ENCODE measurements around the gene ADCY3. TPM values are rescaled to one million over a fixed set of nuclear protein-coding genes. Genes with fewer than 3 reads are reported as not detected.

ADCY3 gene
- total RNA-seq, 1 experiment from 2014 or later, result 71.1 TPM

DNA sequence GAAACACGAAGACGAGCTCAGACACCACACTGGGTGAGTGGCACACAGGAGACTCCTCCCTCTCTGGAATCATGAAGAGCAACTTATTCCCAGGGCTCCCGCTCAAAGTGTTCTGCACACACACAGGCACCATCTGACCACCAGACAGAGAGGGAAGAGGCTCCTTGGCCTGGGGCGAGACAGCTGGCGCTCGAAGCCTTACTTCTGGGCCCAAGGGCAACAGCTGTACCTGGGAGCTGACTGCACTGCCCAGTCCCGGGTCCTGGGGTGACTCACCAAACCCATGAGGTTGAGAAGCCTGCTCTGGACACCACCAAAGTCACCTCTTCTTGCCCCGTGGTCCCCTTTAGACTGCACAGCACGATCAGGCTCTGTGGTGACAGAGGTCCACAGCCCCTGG lies 42.4 kb downstream of the ADCY3 start:
- RAD21 ChIA-PET (ENCODE audit: low non-redundant PET in 1 of 2, low total read pairs in 2 of 2, uncharacterized antibody in 2 of 2, unreplicated experiment in 2 of 2), result no interaction called here
- Histone ChIP-seq H3K27me3 (ENCODE audit: insufficient read depth, low read length) (no peaks in the 10 kb centered on the region), H3K4me3 (replicated peaks in 1 of 2; ENCODE audit: low read depth in 1 of 2, low read length in 2 of 2) (no peak overlapping the region), H3K27ac (ENCODE audit: low read depth, low read length) (no peak overlapping the region), H3K9ac (ENCODE audit: low read length) (no peak overlapping the region), H4K20me1 (ENCODE audit: insufficient read depth) (no peaks in the 10 kb centered on the region), H3K4me2 (ENCODE audit: low read length) (no peak overlapping the region), H2AFZ (ENCODE audit: low read depth, low read length, poor library complexity, severe bottlenecking) (no peak overlapping the region), H3K9me3 (ENCODE audit: control insufficient read depth in 1 of 2, insufficient read depth in 1 of 2, low read depth in 1 of 2, low read length in 2 of 2) (no peaks in the 10 kb centered on the region), H3K79me2 (ENCODE audit: insufficient read depth, low read length) (peaks cover 25% of the 10 kb centered on the region; the same call in 1 of the 2 replicates), H3K9me2 (ENCODE audit: insufficient read depth) (no peaks in the 10 kb centered on the region), H3K4me1 (ENCODE audit: control insufficient read depth in 1 of 2, insufficient read depth in 2 of 2, low read length in 2 of 2) (no peaks in the 10 kb centered on the region), H3K36me3 (ENCODE audit: control insufficient read depth in 1 of 2, insufficient read depth in 2 of 2, low read length in 2 of 2) (no peaks in the 10 kb centered on the region)
- DNase-seq (ENCODE audit: low read depth, low spot score) (no peak), ATAC-seq (no peak)
- no TSS peak for BruUV-seq (replicated peaks)
- no peak for TF ChIP-seq RAD21 (IDR thresholded peaks at IDR 0.05; ENCODE audit: low read depth)
- TF ChIP-seq, protein P1, sequence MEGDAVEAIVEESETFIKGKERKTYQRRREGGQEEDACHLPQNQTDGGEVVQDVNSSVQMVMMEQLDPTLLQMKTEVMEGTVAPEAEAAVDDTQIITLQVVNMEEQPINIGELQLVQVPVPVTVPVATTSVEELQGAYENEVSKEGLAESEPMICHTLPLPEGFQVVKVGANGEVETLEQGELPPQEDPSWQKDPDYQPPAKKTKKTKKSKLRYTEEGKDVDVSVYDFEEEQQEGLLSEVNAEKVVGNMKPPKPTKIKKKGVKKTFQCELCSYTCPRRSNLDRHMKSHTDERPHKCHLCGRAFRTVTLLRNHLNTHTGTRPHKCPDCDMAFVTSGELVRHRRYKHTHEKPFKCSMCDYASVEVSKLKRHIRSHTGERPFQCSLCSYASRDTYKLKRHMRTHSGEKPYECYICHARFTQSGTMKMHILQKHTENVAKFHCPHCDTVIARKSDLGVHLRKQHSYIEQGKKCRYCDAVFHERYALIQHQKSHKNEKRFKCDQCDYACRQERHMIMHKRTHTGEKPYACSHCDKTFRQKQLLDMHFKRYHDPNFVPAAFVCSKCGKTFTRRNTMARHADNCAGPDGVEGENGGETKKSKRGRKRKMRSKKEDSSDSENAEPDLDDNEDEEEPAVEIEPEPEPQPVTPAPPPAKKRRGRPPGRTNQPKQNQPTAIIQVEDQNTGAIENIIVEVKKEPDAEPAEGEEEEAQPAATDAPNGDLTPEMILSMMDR (IDR thresholded peaks at IDR 0.05 in 2 of 3, conservative IDR thresholded peaks at IDR 0.05 in 1 of 3; ENCODE audit: borderline replicate concordance in 1 of 3, insufficient read depth in 1 of 3, low read depth in 2 of 3, low read length in 2 of 3), result no peak
- TF ChIP-seq CEBPB (IDR thresholded peaks at IDR 0.05; ENCODE audit: low read depth), result no peak
- no peak for TF ChIP-seq FOSL1 (IDR thresholded peaks at IDR 0.05; ENCODE audit: low read depth)
- no peak for TF ChIP-seq EZH2phosphoT487 (IDR thresholded peaks at IDR 0.05; ENCODE audit: borderline replicate concordance)
- TF ChIP-seq YY1 (IDR thresholded peaks at IDR 0.05; ENCODE audit: extremely low read depth, insufficient replicate concordance, low read depth, low read length), result no peak
- TF ChIP-seq POLR2AphosphoS5 (IDR thresholded peaks at IDR 0.05; ENCODE audit: low read depth, low read length), result no peak
- no peak for TF ChIP-seq ZNF274 (IDR thresholded peaks at IDR 0.05; ENCODE audit: low read depth, low read length)
- TF ChIP-seq ZFX (IDR thresholded peaks at IDR 0.05), result no peak
- no peak for TF ChIP-seq JUND (IDR thresholded peaks at IDR 0.05)
- TF ChIP-seq, protein P2, sequence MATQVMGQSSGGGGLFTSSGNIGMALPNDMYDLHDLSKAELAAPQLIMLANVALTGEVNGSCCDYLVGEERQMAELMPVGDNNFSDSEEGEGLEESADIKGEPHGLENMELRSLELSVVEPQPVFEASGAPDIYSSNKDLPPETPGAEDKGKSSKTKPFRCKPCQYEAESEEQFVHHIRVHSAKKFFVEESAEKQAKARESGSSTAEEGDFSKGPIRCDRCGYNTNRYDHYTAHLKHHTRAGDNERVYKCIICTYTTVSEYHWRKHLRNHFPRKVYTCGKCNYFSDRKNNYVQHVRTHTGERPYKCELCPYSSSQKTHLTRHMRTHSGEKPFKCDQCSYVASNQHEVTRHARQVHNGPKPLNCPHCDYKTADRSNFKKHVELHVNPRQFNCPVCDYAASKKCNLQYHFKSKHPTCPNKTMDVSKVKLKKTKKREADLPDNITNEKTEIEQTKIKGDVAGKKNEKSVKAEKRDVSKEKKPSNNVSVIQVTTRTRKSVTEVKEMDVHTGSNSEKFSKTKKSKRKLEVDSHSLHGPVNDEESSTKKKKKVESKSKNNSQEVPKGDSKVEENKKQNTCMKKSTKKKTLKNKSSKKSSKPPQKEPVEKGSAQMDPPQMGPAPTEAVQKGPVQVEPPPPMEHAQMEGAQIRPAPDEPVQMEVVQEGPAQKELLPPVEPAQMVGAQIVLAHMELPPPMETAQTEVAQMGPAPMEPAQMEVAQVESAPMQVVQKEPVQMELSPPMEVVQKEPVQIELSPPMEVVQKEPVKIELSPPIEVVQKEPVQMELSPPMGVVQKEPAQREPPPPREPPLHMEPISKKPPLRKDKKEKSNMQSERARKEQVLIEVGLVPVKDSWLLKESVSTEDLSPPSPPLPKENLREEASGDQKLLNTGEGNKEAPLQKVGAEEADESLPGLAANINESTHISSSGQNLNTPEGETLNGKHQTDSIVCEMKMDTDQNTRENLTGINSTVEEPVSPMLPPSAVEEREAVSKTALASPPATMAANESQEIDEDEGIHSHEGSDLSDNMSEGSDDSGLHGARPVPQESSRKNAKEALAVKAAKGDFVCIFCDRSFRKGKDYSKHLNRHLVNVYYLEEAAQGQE (IDR thresholded peaks at IDR 0.05; ENCODE audit: low read depth), result no peak
- no peak for TF ChIP-seq SIN3A (IDR thresholded peaks at IDR 0.05; ENCODE audit: low read depth)
- TF ChIP-seq, protein P3, sequence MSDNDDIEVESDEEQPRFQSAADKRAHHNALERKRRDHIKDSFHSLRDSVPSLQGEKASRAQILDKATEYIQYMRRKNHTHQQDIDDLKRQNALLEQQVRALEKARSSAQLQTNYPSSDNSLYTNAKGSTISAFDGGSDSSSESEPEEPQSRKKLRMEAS (IDR thresholded peaks at IDR 0.05), result no peak
- TF ChIP-seq SRF (IDR thresholded peaks at IDR 0.05; ENCODE audit: low read depth), result no peak
- TF ChIP-seq EZH2 (IDR thresholded peaks at IDR 0.05), result no peak
- no peak for TF ChIP-seq SP1 (IDR thresholded peaks at IDR 0.05; ENCODE audit: low read depth)
- TF ChIP-seq TCF7L2 (IDR thresholded peaks at IDR 0.05; ENCODE audit: borderline replicate concordance, extremely low read depth, insufficient read depth, insufficient read length), result no peak
- intact Hi-C loops (cut with micrococcal nuclease), result no loop called here
- CTCF ChIA-PET, result no interaction called here
- POLR2A ChIA-PET, result no interaction called here

All from HCT116 (cell line).